Fibroblast of lung (primary cell): Measurements from ENCODE around the gene HRG.
"Not testable (repeated sequence)": the region's sequence is repeated elsewhere in the genome, so short reads cannot be mapped to it uniquely, and the experiment has no call there.

Source experiments
- EZH2 ChIP-seq: IDR thresholded peaks from 2 replicates; pipeline ENCODE4 v1.5.1; 2012; ENCODE audit warnings: low read length, control low read depth, mild to moderate bottlenecking; ENCODE audit errors: missing control alignments
- TF ChIP-seq, protein P1 (sequence below), 2 donors: IDR thresholded peaks in 1 of 2; conservative IDR thresholded peaks in 1 of 2; 1 replicate in 1 of 2; 2 replicates in 1 of 2; pipeline ENCODE4 v1.5.1; 2011 to 2012; ENCODE audit warnings: low read length in 2 of 2, control low read depth in 1 of 2, inconsistent platforms in 1 of 2, low read depth in 1 of 2, mild to moderate bottlenecking in 1 of 2

DNA sequence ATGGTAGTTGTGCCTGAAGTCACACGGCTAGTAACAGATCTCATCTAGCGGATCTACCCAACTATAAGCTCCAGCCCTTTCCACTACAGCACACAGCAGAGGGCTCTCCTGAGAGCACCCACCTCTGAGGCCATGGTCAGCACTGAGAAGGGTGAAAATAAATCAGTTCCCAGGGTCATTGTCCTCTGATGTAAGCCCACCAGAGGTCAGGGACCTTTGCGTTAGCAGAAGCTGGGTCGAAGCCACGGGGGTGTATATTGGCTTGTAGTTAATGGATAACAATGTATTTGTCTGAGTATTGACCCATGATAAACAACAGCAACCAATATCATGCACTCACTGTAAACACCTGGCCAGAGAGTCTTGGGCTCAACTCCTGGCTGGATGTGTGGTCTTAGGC, 31.6 kb upstream of the HRG start:
- TF ChIP-seq EZH2 = not testable (repeated sequence)
- TF ChIP-seq, protein P1, sequence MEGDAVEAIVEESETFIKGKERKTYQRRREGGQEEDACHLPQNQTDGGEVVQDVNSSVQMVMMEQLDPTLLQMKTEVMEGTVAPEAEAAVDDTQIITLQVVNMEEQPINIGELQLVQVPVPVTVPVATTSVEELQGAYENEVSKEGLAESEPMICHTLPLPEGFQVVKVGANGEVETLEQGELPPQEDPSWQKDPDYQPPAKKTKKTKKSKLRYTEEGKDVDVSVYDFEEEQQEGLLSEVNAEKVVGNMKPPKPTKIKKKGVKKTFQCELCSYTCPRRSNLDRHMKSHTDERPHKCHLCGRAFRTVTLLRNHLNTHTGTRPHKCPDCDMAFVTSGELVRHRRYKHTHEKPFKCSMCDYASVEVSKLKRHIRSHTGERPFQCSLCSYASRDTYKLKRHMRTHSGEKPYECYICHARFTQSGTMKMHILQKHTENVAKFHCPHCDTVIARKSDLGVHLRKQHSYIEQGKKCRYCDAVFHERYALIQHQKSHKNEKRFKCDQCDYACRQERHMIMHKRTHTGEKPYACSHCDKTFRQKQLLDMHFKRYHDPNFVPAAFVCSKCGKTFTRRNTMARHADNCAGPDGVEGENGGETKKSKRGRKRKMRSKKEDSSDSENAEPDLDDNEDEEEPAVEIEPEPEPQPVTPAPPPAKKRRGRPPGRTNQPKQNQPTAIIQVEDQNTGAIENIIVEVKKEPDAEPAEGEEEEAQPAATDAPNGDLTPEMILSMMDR (conservative IDR thresholded peaks at IDR 0.05 in 1 of 2, IDR thresholded peaks at IDR 0.05 in 1 of 2; ENCODE audit: low read depth in 1 of 2, low read length in 2 of 2) = not testable (repeated sequence)
